Transverse colon (tissue), 4 donors: ENCODE data around the gene NPAS3. TPM values are rescaled to one million over a fixed set of nuclear protein-coding genes. Genes with fewer than 3 reads are reported as not detected.

Experiments used
- DNase-seq: peaks from one replicate; pipeline ENCODE4 v3.0.0-alpha.2; 2019
- H3K27ac ChIP-seq, 4 donors: fragments of 200-600 bp; sonication (generic); 2 replicates each; pipeline ENCODE4 v1.5.1; 2016 to 2018; ENCODE audit warnings: inconsistent platforms in 4 of 4
- H3K27me3 ChIP-seq: fragments of 200-600 bp; sonication (generic); 2 replicates; pipeline ENCODE4 v1.5.1; 2017; ENCODE audit warnings: inconsistent platforms
- H3K36me3 ChIP-seq, 4 donors: fragments of 200-600 bp; sonication (generic); 2 replicates each; pipeline ENCODE4 v1.5.1; 2017 to 2019; ENCODE audit warnings: inconsistent platforms in 4 of 4
- H3K4me1 ChIP-seq, 4 donors: fragments of 200-600 bp; sonication (generic); 2 replicates each; pipeline ENCODE4 v1.5.1; 2017 to 2020; ENCODE audit warnings: inconsistent platforms in 4 of 4
- H3K4me3 ChIP-seq, 4 donors: fragments of 200-600 bp; sonication (generic); 1 replicate in 1 of 4; 2 replicates in 3 of 4; pipeline versions ENCODE4 v1.5.1 to v1.6.1; 2017 to 2019; ENCODE audit warnings: inconsistent platforms in 4 of 4
- H3K9me3 ChIP-seq, 2 donors: fragments of 200-600 bp; sonication (generic); 2 replicates each; pipeline ENCODE4 v1.5.1; 2017 to 2019; ENCODE audit warnings: inconsistent platforms in 2 of 2
- EP300 ChIP-seq: sonication (generic); formaldehyde crosslinking; IDR thresholded peaks from one replicate; pipeline ENCODE4 v1.6.1; 2017; ENCODE audit warnings: antibody characterized with exemption, low read depth
- POLR2A ChIP-seq: fragments of 450-650 bp; IDR thresholded peaks from one replicate; pipeline ENCODE4 v1.6.1; 2016; ENCODE audit warnings: antibody characterized with exemption, mild to moderate bottlenecking, moderate library complexity
- POLR2AphosphoS5 ChIP-seq, 3 donors: sonication (generic); formaldehyde crosslinking; IDR thresholded peaks; one replicate each; pipeline ENCODE4 v1.6.1; 2016; ENCODE audit warnings: antibody characterized with exemption in 3 of 3
- WGBS, 2 donors: methylation state at CpG; one replicate each; pipeline ENCODE4 v1.1.5; 2018; ENCODE audit warnings: low coverage in 1 of 2; 5-methylcytosine and 5-hydroxymethylcytosine counted together
- in situ Hi-C, 4 donors: fragments of 200-750 bp; cut with MboI; loops; one replicate each; pipeline versions ENCODE4 v1.15.0 to v1.15.1; 2017; ENCODE audit warnings: low sequenced_read_pairs in 3 of 4, low pct_ligation_motif_present in 1 of 4, low pct_unique_long_range_greater_than_20kb in 1 of 4
- intact Hi-C: fragments of 100-400 bp; cut with DNase I; formaldehyde crosslinking; loops from one replicate; pipeline ENCODE4 v1.15.1; 2023; ENCODE audit warnings: low total_unique reads
- total RNA-seq, 4 donors: library from RNA; depleted of rRNA; stranded (reverse); fragments of >200 nt; gene quantifications; one replicate each; pipeline ENCODE4 v1.1.0, GENCODE V29; 2016
- TF ChIP-seq, protein P1 (sequence below), 5 experiments: fragments of 200-600 bp in 3 of 5; fragments of 450-650 bp in 2 of 5; sonication (generic) in 3 of 5; IDR thresholded peaks; 1 replicate in 2 of 5; 2 replicates in 3 of 5; pipeline ENCODE4 v1.5.1; 2016 to 2017; ENCODE audit warnings: antibody characterized with exemption in 5 of 5, inconsistent platforms in 3 of 5, mild to moderate bottlenecking in 2 of 5, moderate library complexity in 1 of 5

NPAS3 gene
- total RNA-seq, 4 donors from 2014 or later: 0.96 to 6.4 (median 1.8) TPM

DNA sequence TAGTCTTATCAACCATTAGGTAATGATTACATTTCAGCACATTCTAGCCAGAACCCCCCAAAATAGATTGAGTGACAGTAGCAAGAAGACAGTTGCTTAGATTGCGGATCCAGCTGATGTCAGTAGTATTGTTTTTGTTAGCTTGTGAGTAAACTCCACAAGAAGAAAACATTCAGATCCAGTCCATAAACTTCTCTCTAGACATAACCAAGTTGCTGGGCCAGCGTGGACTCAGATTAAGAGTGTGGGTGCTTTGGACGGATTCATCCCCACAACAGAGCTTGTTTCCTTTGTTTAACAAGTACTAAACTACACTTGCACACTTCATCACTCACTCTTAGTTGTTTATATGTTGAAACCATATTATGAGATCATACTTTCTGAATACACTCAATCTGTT is 293.4 kb downstream of the NPAS3 start:
- 72 to 77% methylated on average over 2 to 3 of the region's 3 CpGs for WGBS, 2 donors
- in situ Hi-C loops: no loop called here

DNA sequence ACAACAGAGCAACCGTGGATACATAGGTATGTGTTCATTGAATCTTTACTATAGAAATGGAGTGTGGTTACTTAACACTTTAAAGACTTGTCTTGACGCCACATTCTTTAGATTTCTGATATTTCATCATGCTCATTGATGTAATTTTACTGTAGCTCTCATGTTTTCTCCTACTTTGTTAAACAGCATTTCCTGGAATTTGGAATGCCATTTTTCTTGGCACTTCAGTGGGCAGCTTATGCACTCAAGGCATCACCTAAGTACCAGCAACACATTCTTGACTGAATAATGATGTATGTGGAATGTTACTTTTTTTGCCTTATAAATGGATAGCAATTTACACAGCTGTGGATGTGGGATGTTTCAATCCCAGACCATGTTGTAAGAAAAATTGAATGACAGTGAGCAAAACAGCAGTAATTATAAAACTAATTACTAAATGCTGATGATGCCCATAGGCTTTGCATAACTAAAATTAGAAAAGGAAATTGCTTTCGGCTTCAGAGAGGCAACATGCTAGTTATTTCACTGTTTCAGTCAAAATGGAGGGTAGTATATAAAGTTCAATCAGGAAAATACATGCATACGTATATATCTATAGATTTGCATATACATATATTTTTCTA is 298.5 kb downstream of the NPAS3 start:
- DNase-seq: no peak
- WGBS, 2 donors: 61 to 64% methylated on average over 4 of the region's 4 CpGs
- Histone ChIP-seq H3K27ac (no peak overlapping the region), H3K36me3 (no peaks in the 10 kb centered on the region), H3K9me3 (no peaks in the 10 kb centered on the region), H3K27me3 (no peaks in the 10 kb centered on the region), H3K4me1 (peaks cover 0 to 5% (median 0%) of the 10 kb centered on the region in 4 donors), H3K4me3 (no peak overlapping the region)
- in situ Hi-C loops: no loop called here
- intact Hi-C loops: no loop called here
- TF ChIP-seq POLR2A (no peak), POLR2AphosphoS5 (IDR thresholded peaks at IDR 0.05) (no peak), EP300 (no peak)
- TF ChIP-seq, protein P1, sequence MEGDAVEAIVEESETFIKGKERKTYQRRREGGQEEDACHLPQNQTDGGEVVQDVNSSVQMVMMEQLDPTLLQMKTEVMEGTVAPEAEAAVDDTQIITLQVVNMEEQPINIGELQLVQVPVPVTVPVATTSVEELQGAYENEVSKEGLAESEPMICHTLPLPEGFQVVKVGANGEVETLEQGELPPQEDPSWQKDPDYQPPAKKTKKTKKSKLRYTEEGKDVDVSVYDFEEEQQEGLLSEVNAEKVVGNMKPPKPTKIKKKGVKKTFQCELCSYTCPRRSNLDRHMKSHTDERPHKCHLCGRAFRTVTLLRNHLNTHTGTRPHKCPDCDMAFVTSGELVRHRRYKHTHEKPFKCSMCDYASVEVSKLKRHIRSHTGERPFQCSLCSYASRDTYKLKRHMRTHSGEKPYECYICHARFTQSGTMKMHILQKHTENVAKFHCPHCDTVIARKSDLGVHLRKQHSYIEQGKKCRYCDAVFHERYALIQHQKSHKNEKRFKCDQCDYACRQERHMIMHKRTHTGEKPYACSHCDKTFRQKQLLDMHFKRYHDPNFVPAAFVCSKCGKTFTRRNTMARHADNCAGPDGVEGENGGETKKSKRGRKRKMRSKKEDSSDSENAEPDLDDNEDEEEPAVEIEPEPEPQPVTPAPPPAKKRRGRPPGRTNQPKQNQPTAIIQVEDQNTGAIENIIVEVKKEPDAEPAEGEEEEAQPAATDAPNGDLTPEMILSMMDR (IDR thresholded peaks at IDR 0.05): no peak

More for the DNA sequence above, 293.4 kb downstream of the NPAS3 start:
- no peak overlapping the region for H3K27ac ChIP-seq
- TF ChIP-seq POLR2AphosphoS5 (IDR thresholded peaks at IDR 0.05) (no peak), POLR2A (no peak)
- TF ChIP-seq, protein P1 (IDR thresholded peaks at IDR 0.05): no peak
- intact Hi-C loops: no loop called here
- H3K4me1 ChIP-seq: peaks cover 0 to 6% (median 2%) of the 10 kb centered on the region in 4 donors
- H3K27me3 ChIP-seq: no peaks in the 10 kb centered on the region
- no peaks in the 10 kb centered on the region for H3K9me3 ChIP-seq
- no peak overlapping the region for H3K4me3 ChIP-seq
- H3K36me3 ChIP-seq: no peaks in the 10 kb centered on the region
- DNase-seq: no peak

DNA sequence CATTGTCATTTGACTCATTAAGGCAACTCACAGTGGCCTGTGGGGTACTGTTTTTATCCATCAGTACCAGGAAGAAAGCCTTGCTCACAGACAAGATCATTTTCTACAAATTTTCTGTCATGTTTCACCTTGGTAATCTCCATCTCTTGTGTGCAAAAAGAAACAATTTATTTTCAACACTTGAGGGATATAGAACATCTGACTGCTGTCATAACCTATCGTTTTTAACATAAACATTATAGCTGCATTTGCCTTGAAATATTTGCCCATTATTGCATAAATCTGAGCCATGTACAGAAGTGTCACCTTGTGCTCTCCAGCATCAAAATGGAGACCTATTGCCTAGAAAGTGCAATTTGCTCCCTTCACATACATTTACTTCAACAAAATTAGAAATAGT is 300.8 kb downstream of the NPAS3 start:
- DNase-seq: no peak

DNA sequence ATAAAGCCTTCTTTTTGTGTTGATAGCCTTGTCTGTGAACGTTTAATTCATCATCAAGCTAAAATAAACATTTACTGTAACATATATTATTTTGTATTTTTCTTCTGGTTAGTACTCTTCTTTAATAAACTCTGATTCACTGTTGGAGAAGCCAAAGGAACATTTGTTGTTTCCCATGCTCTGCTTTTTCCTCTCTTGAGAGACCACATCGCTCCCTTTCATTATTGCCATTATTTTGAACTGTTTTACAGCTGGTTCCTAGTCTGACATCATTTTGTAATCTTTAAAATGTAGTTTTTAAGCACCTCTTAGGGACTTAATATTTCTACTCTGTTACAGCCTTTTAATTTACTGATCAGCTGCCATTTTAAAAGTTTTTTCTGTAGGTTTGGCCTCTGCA is 301.8 kb downstream of the NPAS3 start:
- TF ChIP-seq POLR2A (no peak), POLR2AphosphoS5 (IDR thresholded peaks at IDR 0.05) (no peak), EP300 (no peak)
- TF ChIP-seq, protein P1 (IDR thresholded peaks at IDR 0.05): no peak
- in situ Hi-C loops: no loop called here
- intact Hi-C loops: no loop called here
- H3K4me3 ChIP-seq: no peak overlapping the region
- H3K9me3 ChIP-seq: no peaks in the 10 kb centered on the region
- 34 to 56% methylated on average over 2 of the region's 2 CpGs for WGBS, 2 donors
- H3K36me3 ChIP-seq: no peaks in the 10 kb centered on the region
- peaks cover 0 to 5% (median 0%) of the 10 kb centered on the region in 4 donors for H3K4me1 ChIP-seq
- no peak overlapping the region for H3K27ac ChIP-seq
- no peaks in the 10 kb centered on the region for H3K27me3 ChIP-seq
- DNase-seq: no peak

More for the DNA sequence above, 300.8 kb downstream of the NPAS3 start:
- no peak overlapping the region for H3K4me3 ChIP-seq
- in situ Hi-C loops (no loop called here), intact Hi-C loops (no loop called here)
- H3K27ac ChIP-seq: no peak overlapping the region
- H3K9me3 ChIP-seq: no peaks in the 10 kb centered on the region
- 71 to 75% methylated on average over 1 of the region's 1 CpG for WGBS, 2 donors
- peaks cover 0 to 5% (median 0%) of the 10 kb centered on the region in 4 donors for H3K4me1 ChIP-seq
- no peaks in the 10 kb centered on the region for H3K36me3 ChIP-seq
- TF ChIP-seq POLR2A (no peak), POLR2AphosphoS5 (IDR thresholded peaks at IDR 0.05) (no peak), EP300 (no peak)
- TF ChIP-seq, protein P1 (IDR thresholded peaks at IDR 0.05): no peak
- H3K27me3 ChIP-seq: no peaks in the 10 kb centered on the region
